H1 (cell line): ENCODE data around the gene ZBED6. TPM values are rescaled to one million over a fixed set of nuclear protein-coding genes. Genes with fewer than 3 reads are reported as not detected.

Source experiments
- CTCF ChIA-PET: fragments of 300-600 bp; sonication (Branson Sonifier 250); formaldehyde crosslinking; loops from one replicate; lab custom pipeline; 2021; ENCODE audit not compliant: partially characterized antibody; lab: Charles Lee
- POLR2A ChIA-PET: fragments of 300-600 bp; sonication (Branson Sonifier 250); formaldehyde crosslinking; loops from one replicate; lab custom pipeline; 2021; ENCODE audit warnings: inconsistent platforms; ENCODE audit not compliant: partially characterized antibody; lab: Charles Lee
- DNase-seq, 2 experiments: peaks; one replicate each; pipeline versions ENCODE4 v3.0.0 to v3.0.0-alpha.2; 2010 to 2022; ENCODE audit warnings: low spot score in 2 of 2, low read depth in 1 of 2, mixed read lengths in 1 of 2
- FAIRE-seq: peaks from 2 replicates; lab custom pipeline; 2011; peaks lifted over from hg19 to GRCh38; lab: Jason Lieb, UNC
- H2AFZ ChIP-seq: 2 replicates; pipeline ENCODE4 v1.8.1; 2012; ENCODE audit warnings: low read length, inconsistent platforms
- H2AK5ac ChIP-seq: 2 replicates; pipeline ENCODE4 v1.6.1; 2013; ENCODE audit warnings: low read depth, low read length
- H2BK120ac ChIP-seq: replicated peaks from 2 replicates; pipeline ENCODE3; 2013; ENCODE audit warnings: low read depth, low read length, inconsistent platforms
- H2BK12ac ChIP-seq: 2 replicates; pipeline ENCODE4 v1.6.1; 2013; ENCODE audit warnings: low read depth, low read length
- H2BK15ac ChIP-seq: 2 replicates; pipeline ENCODE4 v1.6.1; 2013; ENCODE audit warnings: low read length
- H2BK20ac ChIP-seq: 2 replicates; pipeline ENCODE4 v1.6.1; 2013; ENCODE audit warnings: low read length
- H2BK5ac ChIP-seq: 2 replicates; pipeline ENCODE4 v1.6.1; 2013; ENCODE audit warnings: low read depth, low read length
- H3K14ac ChIP-seq: 2 replicates; pipeline ENCODE4 v1.6.1; 2013; ENCODE audit warnings: inconsistent platforms; ENCODE audit not compliant: insufficient read length
- H3K18ac ChIP-seq: 2 replicates; pipeline ENCODE4 v1.6.1; 2013; ENCODE audit warnings: low read length; ENCODE audit errors: extremely low read depth
- H3K23ac ChIP-seq: 2 replicates; pipeline ENCODE4 v1.6.1; 2013; ENCODE audit warnings: inconsistent platforms; ENCODE audit not compliant: insufficient read length
- H3K23me2 ChIP-seq: 2 replicates; pipeline ENCODE4 v1.6.1; 2013; ENCODE audit warnings: low read depth, low read length
- H3K27ac ChIP-seq: 2 replicates; pipeline ENCODE4 v1.6.1; 2011; ENCODE audit warnings: low read depth, low read length, inconsistent platforms
- H3K27me3 ChIP-seq, 4 experiments: replicated peaks in 1 of 4; 1 replicate in 1 of 4; 2 replicates in 3 of 4; pipeline versions ENCODE4 v1.6.1 to v1.8.1; 2011 to 2013; ENCODE audit warnings: low read length in 3 of 4, mild to moderate bottlenecking in 3 of 4, inconsistent platforms in 2 of 4, mixed read lengths in 2 of 4, moderate library complexity in 1 of 4; ENCODE audit not compliant: control insufficient read depth in 3 of 4, insufficient read depth in 3 of 4; ENCODE audit errors: extremely low read depth in 1 of 4
- H3K36me3 ChIP-seq, 4 experiments: 2 replicates each; pipeline versions ENCODE4 v1.6.1 to v1.8.1; 2011 to 2013; ENCODE audit warnings: mild to moderate bottlenecking in 4 of 4, low read length in 3 of 4, moderate library complexity in 2 of 4, control low read depth in 1 of 4, inconsistent platforms in 1 of 4; ENCODE audit not compliant: insufficient read depth in 4 of 4, control insufficient read depth in 2 of 4
- H3K4ac ChIP-seq: replicated peaks from 2 replicates; pipeline ENCODE3; 2013; ENCODE audit warnings: low read length, low read depth, mixed read lengths, inconsistent platforms; ENCODE audit not compliant: insufficient read length
- H3K4me1 ChIP-seq, 4 experiments: replicated peaks in 1 of 4; 1 replicate in 1 of 4; 2 replicates in 3 of 4; pipeline versions ENCODE4 v1.6.1 to v1.8.1; 2011 to 2013; ENCODE audit warnings: low read length in 3 of 4, inconsistent platforms in 2 of 4, mixed read lengths in 1 of 4; ENCODE audit not compliant: insufficient read depth in 4 of 4, control insufficient read depth in 3 of 4
- H3K4me2 ChIP-seq, 2 experiments: 2 replicates each; pipeline versions ENCODE4 v1.6.1 to v1.8.1; 2011 to 2013; ENCODE audit warnings: low read depth in 2 of 2, low read length in 2 of 2, control low read depth in 1 of 2, inconsistent platforms in 1 of 2, mild to moderate bottlenecking in 1 of 2; ENCODE audit not compliant: insufficient read depth in 1 of 2
- H3K4me3 ChIP-seq, 4 experiments: fragments of 200-600, 300-600 bp in 1 of 4; sonication (generic), shearing (Covaris generic), sonication (Bioruptor Twin) in 1 of 4; 2 replicates each; pipeline versions ENCODE4 v1.5.1 to v1.8.1; 2011 to 2016; ENCODE audit warnings: low read length in 4 of 4, low read depth in 3 of 4, control low read depth in 2 of 4, inconsistent platforms in 2 of 4, mild to moderate bottlenecking in 2 of 4, mixed read lengths in 1 of 4, moderate library complexity in 1 of 4; ENCODE audit not compliant: insufficient read depth in 2 of 4; ENCODE audit errors: extremely low read depth in 1 of 4
- H3K56ac ChIP-seq: replicated peaks from 2 replicates; pipeline ENCODE3; 2013; ENCODE audit warnings: low read depth, mild to moderate bottlenecking, mixed read lengths, low read length, inconsistent platforms; ENCODE audit not compliant: insufficient read length
- H3K79me1 ChIP-seq: 2 replicates; pipeline ENCODE4 v1.6.1; 2013; ENCODE audit warnings: low read depth, low read length, control low read depth
- H3K79me2 ChIP-seq, 2 experiments: 2 replicates each; pipeline versions ENCODE4 v1.6.1 to v1.8.1; 2012 to 2013; ENCODE audit warnings: low read length in 2 of 2, mild to moderate bottlenecking in 2 of 2, inconsistent platforms in 1 of 2; ENCODE audit not compliant: insufficient read depth in 2 of 2, control insufficient read depth in 1 of 2
- H3K9ac ChIP-seq, 4 experiments: replicated peaks in 1 of 4; 1 replicate in 1 of 4; 2 replicates in 3 of 4; pipeline versions ENCODE4 v1.6.1 to v1.8.1; 2011 to 2013; ENCODE audit warnings: low read depth in 3 of 4, low read length in 3 of 4, control low read depth in 2 of 4, mild to moderate bottlenecking in 2 of 4, moderate library complexity in 2 of 4, inconsistent platforms in 1 of 4; ENCODE audit errors: extremely low read depth in 1 of 4
- H3K9me3 ChIP-seq, 2 experiments: 2 replicates each; pipeline versions ENCODE4 v1.6.1 to v1.8.1; 2012 to 2013; ENCODE audit warnings: mild to moderate bottlenecking in 2 of 2, moderate library complexity in 2 of 2, control low read depth in 1 of 2, inconsistent platforms in 1 of 2, low read depth in 1 of 2, low read length in 1 of 2, mixed read lengths in 1 of 2; ENCODE audit not compliant: insufficient read depth in 2 of 2
- H4K20me1 ChIP-seq, 2 experiments: replicated peaks in 1 of 2; 2 replicates each; pipeline versions ENCODE3 to v1.8.1; 2011 to 2013; ENCODE audit warnings: inconsistent platforms in 2 of 2, low read length in 2 of 2, mild to moderate bottlenecking in 1 of 2; ENCODE audit not compliant: insufficient read depth in 2 of 2, control insufficient read depth in 1 of 2
- H4K5ac ChIP-seq: 2 replicates; pipeline ENCODE4 v1.6.1; 2013; ENCODE audit warnings: low read length, low read depth, mixed read lengths, inconsistent platforms; ENCODE audit not compliant: insufficient read length
- H4K8ac ChIP-seq: 2 replicates; pipeline ENCODE4 v1.8.0; 2013; ENCODE audit warnings: mild to moderate bottlenecking, moderate library complexity, low read length, inconsistent platforms; ENCODE audit not compliant: insufficient read depth; ENCODE audit errors: extremely low read depth
- H4K91ac ChIP-seq: replicated peaks from 2 replicates; pipeline ENCODE3; 2013; ENCODE audit warnings: low read length, mixed read lengths, inconsistent platforms; ENCODE audit not compliant: insufficient read length
- ATF3 ChIP-seq: IDR thresholded peaks from 2 replicates; pipeline ENCODE4 v1.6.1; 2011; ENCODE audit warnings: low read depth, mild to moderate bottlenecking, low read length; ENCODE audit not compliant: insufficient read depth
- CBX5 ChIP-seq: fragments of 300-800, 300-1000 bp; sonication (generic); IDR thresholded peaks from 2 replicates; pipeline ENCODE4 v1.7.1; 2016; ENCODE audit warnings: antibody characterized with exemption, low read length, low read depth
- CREB1 ChIP-seq: IDR thresholded peaks from 2 replicates; pipeline ENCODE4 v1.6.1; 2012; ENCODE audit warnings: inconsistent platforms
- EZH2 ChIP-seq: fragments of 200-600 bp; sonication (generic); IDR thresholded peaks from 2 replicates; pipeline ENCODE4 v1.7.1; 2012; ENCODE audit warnings: low read depth, mild to moderate bottlenecking, moderate library complexity, low read length, inconsistent platforms; ENCODE audit not compliant: severe bottlenecking
- KDM4A ChIP-seq: IDR thresholded peaks from one replicate; pipeline ENCODE4 v1.7.1; 2012; ENCODE audit warnings: low read depth, mild to moderate bottlenecking, moderate library complexity, low read length, inconsistent platforms; ENCODE audit not compliant: severe bottlenecking
- POLR2A ChIP-seq, 2 experiments: IDR thresholded peaks; 1 replicate in 1 of 2; 2 replicates in 1 of 2; pipeline ENCODE4 v1.6.1; 2011; ENCODE audit warnings: low read depth in 2 of 2, low read length in 2 of 2, mild to moderate bottlenecking in 2 of 2; ENCODE audit errors: control extremely low read depth in 1 of 2
- RFX5 ChIP-seq: IDR thresholded peaks from 2 replicates; pipeline ENCODE4 v1.6.1; 2011; ENCODE audit warnings: low read depth, low read length, improper control_type of control experiment, borderline replicate concordance
- RXRA ChIP-seq: IDR thresholded peaks from 2 replicates; pipeline ENCODE4 v1.6.1; 2011; ENCODE audit warnings: low read depth, mild to moderate bottlenecking, low read length, moderate library complexity; ENCODE audit not compliant: insufficient read depth
- SP1 ChIP-seq: IDR thresholded peaks from 2 replicates; pipeline ENCODE4 v1.6.1; 2011; ENCODE audit warnings: low read depth, low read length
- SUZ12 ChIP-seq: fragments of 200-600 bp; sonication (generic); IDR thresholded peaks from 2 replicates; pipeline ENCODE4 v1.6.1; 2012; ENCODE audit warnings: mild to moderate bottlenecking, inconsistent platforms, low read length, moderate library complexity, mixed read lengths
- TAF1 ChIP-seq: IDR thresholded peaks from 2 replicates; pipeline ENCODE4 v1.6.1; 2011; ENCODE audit warnings: mild to moderate bottlenecking, low read depth, low read length
- TEAD4 ChIP-seq: IDR thresholded peaks from 2 replicates; pipeline ENCODE4 v1.6.1; 2012; ENCODE audit warnings: low read depth, low read length, inconsistent platforms, mixed read lengths
- ZNF274 ChIP-seq: IDR thresholded peaks from 2 replicates; pipeline ENCODE4 v1.7.0; 2012; ENCODE audit warnings: low read length, borderline replicate concordance; ENCODE audit errors: extremely low read depth
- WGBS, 2 experiments: shearing (Covaris generic) in 1 of 2; methylation state at CpG; one replicate each; pipeline versions ENCODE4 v1.1.6 to v1.1.7; 2013 to 2015; ENCODE audit warnings: low lambda C conversion rate in 2 of 2, mixed read lengths in 2 of 2, inconsistent platforms in 1 of 2, low coverage in 1 of 2, missing lambda C conversion rate in 1 of 2; ENCODE audit not compliant: insufficient replicate concordance in 2 of 2, insufficient coverage in 1 of 2, insufficient read length in 1 of 2; ENCODE audit errors: extremely low coverage in 1 of 2, missing lambda C conversion rate in 1 of 2; 5-methylcytosine and 5-hydroxymethylcytosine counted together
- polyA plus RNA-seq, 7 experiments: library from polyadenylated mRNA; depleted of rRNA in 3 of 7; stranded (reverse) in 5 of 7; unstranded in 2 of 7; fragments of >200 nt in 5 of 7; fragments of 200-250 nt in 2 of 7; gene quantifications; 1 replicate in 5 of 7; 2 replicates in 1 of 7; 4 replicates in 1 of 7; pipeline versions ENCODE4 v1.2.1 to v1.2.3, GENCODE V29; 2011 to 2013; ENCODE audit warnings: missing spikeins in 2 of 7, mixed read lengths in 2 of 7
- total RNA-seq: library from RNA; stranded (reverse); fragmentation: NEBNext Ultra II Directional; extraction: Animal tissue kit (Norgen Biotek cat#: 25700); gene quantifications from 2 replicates; pipeline ENCODE4 v1.2.1, GENCODE V29; 2021
- TF ChIP-seq, protein P1 (sequence below): IDR thresholded peaks from 2 replicates; pipeline ENCODE4 v1.6.1; 2012; ENCODE audit warnings: inconsistent platforms

The ZBED6 gene
- total and polyA plus RNA-seq, 2 of the 8 experiments (the other 6 are each of a cell fraction or from before 2014, with no cell fraction given) = 1.4 to 25.9 TPM

GRCh38 chr1:203768256-203768655 is 27.2 kb upstream of the ZBED6 start:
- Histone ChIP-seq H3K36me3 (no peaks in the 10 kb centered on the region), H3K4me1 (no peaks in the 10 kb centered on the region), H3K27ac (no peak overlapping the region), H3K14ac (no peak overlapping the region), H4K8ac (no peak overlapping the region), H3K9ac (no peak overlapping the region), H3K4me2 (no peak overlapping the region), H3K18ac (no peak overlapping the region), H3K4me3 (no peak overlapping the region), H2BK5ac (no peak overlapping the region), H2BK120ac (no peak overlapping the region), H3K23me2 (no peaks in the 10 kb centered on the region), H3K23ac (no peak overlapping the region), H3K79me1 (no peaks in the 10 kb centered on the region), H3K79me2 (no peaks in the 10 kb centered on the region), H2AFZ (no peak overlapping the region), H2BK15ac (no peak overlapping the region), H2BK20ac (no peak overlapping the region), H2AK5ac (no peak overlapping the region), H4K20me1 (no peaks in the 10 kb centered on the region), H3K4ac (no peak overlapping the region), H4K5ac (no peak overlapping the region), H3K9me3 (peaks cover 0 to 3% of the 10 kb centered on the region in 2 experiments; a peak in 1 of 4 replicates), H4K91ac (no peak overlapping the region), H3K56ac (no peak overlapping the region), H2BK12ac (peak overlapping the region; percentile 53; the same call in 1 of the 2 replicates), H3K27me3 (no peaks in the 10 kb centered on the region; a peak in 1 of 7 replicates)
- DNase-seq (no peak), FAIRE-seq (no peak)
- POLR2A ChIA-PET = interaction anchor here (1.3 kb wide), 1 partner anchor 10 kb away, joined by 3 read pairs; no protein-coding TSS in a partner anchor
- CTCF ChIA-PET = interaction anchor here (0.6 kb wide), 1 partner anchor 305 kb away, joined by 3 read pairs; no protein-coding TSS in a partner anchor
- 84% methylated on average over 6 of the region's 6 CpGs; no CpG with 5 or more reads in 1 of the 2 experiments for WGBS, 2 experiments
- no peak for TF ChIP-seq ZNF274
- no peak for TF ChIP-seq RXRA
- no peak for TF ChIP-seq TEAD4
- TF ChIP-seq EZH2 = no peak
- no peak for TF ChIP-seq TAF1
- TF ChIP-seq SP1 = no peak
- no peak for TF ChIP-seq ATF3
- no peak for TF ChIP-seq CBX5
- no peak for TF ChIP-seq CREB1
- TF ChIP-seq, protein P1, sequence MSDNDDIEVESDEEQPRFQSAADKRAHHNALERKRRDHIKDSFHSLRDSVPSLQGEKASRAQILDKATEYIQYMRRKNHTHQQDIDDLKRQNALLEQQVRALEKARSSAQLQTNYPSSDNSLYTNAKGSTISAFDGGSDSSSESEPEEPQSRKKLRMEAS = no peak
- TF ChIP-seq KDM4A = no peak
- TF ChIP-seq POLR2A (IDR thresholded peaks at IDR 0.05; ENCODE audit: control extremely low read depth in 1 of 2, low read depth in 2 of 2, low read length in 2 of 2) = no peak
- TF ChIP-seq RFX5 = no peak
- no peak for TF ChIP-seq SUZ12
